SK-N-SH (cell line): ENCODE results near the gene SAP30BP. TPM values are rescaled to one million over a fixed set of nuclear protein-coding genes. Genes with fewer than 3 reads are reported as not detected.

ENCODE experiments used
- CTCF ChIA-PET: fragments of 300-600, 350-600 bp; formaldehyde crosslinking; extraction: SDS; loops from one replicate; lab custom pipeline; 2021; lab: Yijun Ruan, JAX
- POLR2A ChIA-PET: fragments of 350-600 bp; sonication (Branson Sonifier 250); formaldehyde crosslinking; extraction: SDS; loops from one replicate; lab custom pipeline; 2020; ENCODE audit warnings: antibody characterized with exemption, inconsistent platforms; lab: Yijun Ruan, JAX
- DNase-seq: peaks from one replicate; pipeline ENCODE4 v3.0.0; 2012
- H2AFZ ChIP-seq: fragments of 200-600 bp; sonication (generic); 2 replicates; pipeline ENCODE4 v1.8.1; 2016; ENCODE audit warnings: antibody characterized with exemption, mild to moderate bottlenecking, low read depth
- H3F3A ChIP-seq: fragments of 200-600 bp; sonication (generic); replicated peaks from 2 replicates; pipeline ENCODE3; 2016; ENCODE audit warnings: antibody characterized with exemption, mild to moderate bottlenecking; ENCODE audit not compliant: insufficient read depth
- H3K27ac ChIP-seq, 2 experiments: fragments of 200-500 bp in 1 of 2; fragments of 200-600 bp in 1 of 2; sonication (Bioruptor generic) in 1 of 2; sonication (generic), shearing (Covaris generic) in 1 of 2; 2 replicates each; pipeline versions ENCODE4 v1.5.1 to v1.6.1; 2014 to 2016; ENCODE audit warnings: low read depth in 2 of 2, inconsistent platforms in 1 of 2, low read length in 1 of 2, mild to moderate bottlenecking in 1 of 2, mixed read lengths in 1 of 2
- H3K27me3 ChIP-seq: fragments of 200-600 bp; sonication (generic), shearing (Covaris generic); 2 replicates; pipeline ENCODE4 v1.6.1; 2016; ENCODE audit warnings: mixed run types; ENCODE audit not compliant: insufficient read depth
- H3K36me3 ChIP-seq, 2 experiments: fragments of 200-500 bp in 1 of 2; fragments of 200-600 bp in 1 of 2; sonication (Bioruptor generic) in 1 of 2; sonication (generic) in 1 of 2; replicated peaks in 1 of 2; 2 replicates each; pipeline versions ENCODE3 to v1.5.1; 2014 to 2016; ENCODE audit warnings: low read length in 1 of 2, mild to moderate bottlenecking in 1 of 2; ENCODE audit not compliant: insufficient read depth in 2 of 2, control insufficient read depth in 1 of 2
- H3K4me1 ChIP-seq, 2 experiments: fragments of 200-500 bp in 1 of 2; fragments of 200-600 bp in 1 of 2; sonication (Bioruptor generic) in 1 of 2; sonication (generic), shearing (Covaris generic) in 1 of 2; 2 replicates each; pipeline versions ENCODE4 v1.5.1 to v1.6.1; 2014 to 2016; ENCODE audit warnings: low read depth in 1 of 2, low read length in 1 of 2, mixed run types in 1 of 2; ENCODE audit not compliant: insufficient read depth in 2 of 2, control insufficient read depth in 1 of 2
- H3K4me2 ChIP-seq: fragments of 200-600 bp; sonication (generic), shearing (Covaris generic); 2 replicates; pipeline ENCODE4 v1.6.1; 2017; ENCODE audit warnings: mixed run types
- H3K4me3 ChIP-seq, 2 experiments: fragments of 200-500 bp in 1 of 2; fragments of 200-600 bp in 1 of 2; sonication (Bioruptor generic) in 1 of 2; sonication (generic), shearing (Covaris generic) in 1 of 2; 2 replicates each; pipeline versions ENCODE4 v1.5.1 to v1.8.1; 2014 to 2016; ENCODE audit warnings: low read depth in 2 of 2, inconsistent platforms in 1 of 2, low read length in 1 of 2, mild to moderate bottlenecking in 1 of 2, mixed read lengths in 1 of 2, moderate library complexity in 1 of 2
- H3K79me2 ChIP-seq: fragments of 200-600 bp; sonication (generic); 2 replicates; pipeline ENCODE4 v1.8.1; 2017; ENCODE audit warnings: mild to moderate bottlenecking; ENCODE audit not compliant: insufficient read depth
- H3K9ac ChIP-seq: fragments of 200-600 bp; sonication (generic); 2 replicates; pipeline ENCODE4 v1.6.1; 2017; ENCODE audit warnings: mixed run types
- H3K9me2 ChIP-seq: fragments of 200-600 bp; sonication (generic); 2 replicates; pipeline ENCODE4 v1.6.1; 2017; ENCODE audit warnings: mixed run types
- H3K9me3 ChIP-seq: fragments of 200-600 bp; sonication (generic); 2 replicates; pipeline ENCODE4 v1.6.1; 2017; ENCODE audit warnings: mixed run types, mild to moderate bottlenecking, moderate library complexity
- H4K20me1 ChIP-seq: fragments of 200-600 bp; sonication (generic); 2 replicates; pipeline ENCODE4 v1.6.1; 2017; ENCODE audit warnings: mild to moderate bottlenecking, mixed run types; ENCODE audit not compliant: insufficient read depth
- ELF1 ChIP-seq: IDR thresholded peaks from 2 replicates; pipeline ENCODE4 v1.4.0; 2012
- EP300 ChIP-seq, 2 experiments: IDR thresholded peaks; 2 replicates each; pipeline versions ENCODE4 v1.4.0 to v1.6.1; 2012; ENCODE audit warnings: borderline replicate concordance in 1 of 2, low read depth in 1 of 2, low read length in 1 of 2
- FOXJ3 ChIP-seq: sonication (generic); formaldehyde crosslinking; IDR thresholded peaks from 2 replicates; pipeline ENCODE4 v1.5.1; 2020; ENCODE audit warnings: mild to moderate bottlenecking, missing genetic modification reagents
- GABPA ChIP-seq: IDR thresholded peaks from 2 replicates; pipeline ENCODE4 v1.4.0; 2012; ENCODE audit warnings: low read depth, mild to moderate bottlenecking
- JUND ChIP-seq: IDR thresholded peaks from 2 replicates; pipeline ENCODE4 v1.4.0; 2012
- MEF2A ChIP-seq: IDR thresholded peaks from 2 replicates; pipeline ENCODE4 v1.4.0; 2012; ENCODE audit warnings: low read depth, borderline replicate concordance
- MXI1 ChIP-seq: IDR thresholded peaks from 2 replicates; pipeline ENCODE4 v1.6.1; 2012; ENCODE audit warnings: mild to moderate bottlenecking, low read depth, low read length, improper control_type of control experiment
- NFIC ChIP-seq: IDR thresholded peaks from 2 replicates; pipeline ENCODE4 v1.4.0; 2012; ENCODE audit warnings: borderline replicate concordance
- NRF1 ChIP-seq: IDR thresholded peaks from 2 replicates; pipeline ENCODE4 v1.6.1; 2012; ENCODE audit warnings: low read depth, mild to moderate bottlenecking, low read length
- PBX3 ChIP-seq: IDR thresholded peaks from 2 replicates; pipeline ENCODE4; 2012
- RAD21 ChIP-seq: IDR thresholded peaks from 2 replicates; pipeline ENCODE4 v1.6.1; 2012; ENCODE audit warnings: mild to moderate bottlenecking, low read length
- RCOR1 ChIP-seq: fragments of 150-350 bp; IDR thresholded peaks from 2 replicates; pipeline ENCODE4 v1.6.1; 2017; ENCODE audit warnings: antibody characterized with exemption, low read length
- RFX5 ChIP-seq: IDR thresholded peaks from 2 replicates; pipeline ENCODE4 v1.6.1; 2012; ENCODE audit warnings: mild to moderate bottlenecking, improper control_type of control experiment, low read length
- RXRA ChIP-seq: IDR thresholded peaks from 2 replicates; pipeline ENCODE4 v1.4.0; 2012; ENCODE audit warnings: low read depth, mild to moderate bottlenecking, borderline replicate concordance
- SMC3 ChIP-seq: IDR thresholded peaks from 2 replicates; pipeline ENCODE4 v1.6.1; 2012; ENCODE audit warnings: low read depth, low read length, improper control_type of control experiment
- TCF12 ChIP-seq: IDR thresholded peaks from 2 replicates; pipeline ENCODE4 v1.4.0; 2012
- TEAD4 ChIP-seq: IDR thresholded peaks from 2 replicates; pipeline ENCODE4 v1.4.0; 2012; ENCODE audit warnings: mild to moderate bottlenecking, borderline replicate concordance; ENCODE audit not compliant: insufficient read depth
- USF2 ChIP-seq: fragments of 150-350 bp; IDR thresholded peaks from 2 replicates; pipeline ENCODE4 v1.6.1; 2017; ENCODE audit warnings: antibody characterized with exemption, low read length, low read depth, borderline replicate concordance
- WGBS: methylation state at CpG from one replicate; pipeline ENCODE4 v1.1.6; 2017; ENCODE audit warnings: low lambda C conversion rate; 5-methylcytosine and 5-hydroxymethylcytosine counted together
- polyA plus RNA-seq, 3 experiments: library from polyadenylated mRNA; depleted of rRNA; stranded (reverse); fragments of >200 nt; gene quantifications; 2 replicates each; pipeline ENCODE4 v1.2.3, GENCODE V29; 2012
- TF ChIP-seq, protein P1 (sequence below): IDR thresholded peaks from 2 replicates; pipeline ENCODE4 v1.4.0; 2012; ENCODE audit warnings: low read depth
- TF ChIP-seq, protein P2 (sequence below): IDR thresholded peaks from 2 replicates; pipeline ENCODE4 v1.4.0; 2012; ENCODE audit warnings: low read depth, borderline replicate concordance

Gene SAP30BP
- polyA plus RNA-seq, 1 of the 3 experiments (the other 2 are of a cell fraction): 158 TPM

DNA sequence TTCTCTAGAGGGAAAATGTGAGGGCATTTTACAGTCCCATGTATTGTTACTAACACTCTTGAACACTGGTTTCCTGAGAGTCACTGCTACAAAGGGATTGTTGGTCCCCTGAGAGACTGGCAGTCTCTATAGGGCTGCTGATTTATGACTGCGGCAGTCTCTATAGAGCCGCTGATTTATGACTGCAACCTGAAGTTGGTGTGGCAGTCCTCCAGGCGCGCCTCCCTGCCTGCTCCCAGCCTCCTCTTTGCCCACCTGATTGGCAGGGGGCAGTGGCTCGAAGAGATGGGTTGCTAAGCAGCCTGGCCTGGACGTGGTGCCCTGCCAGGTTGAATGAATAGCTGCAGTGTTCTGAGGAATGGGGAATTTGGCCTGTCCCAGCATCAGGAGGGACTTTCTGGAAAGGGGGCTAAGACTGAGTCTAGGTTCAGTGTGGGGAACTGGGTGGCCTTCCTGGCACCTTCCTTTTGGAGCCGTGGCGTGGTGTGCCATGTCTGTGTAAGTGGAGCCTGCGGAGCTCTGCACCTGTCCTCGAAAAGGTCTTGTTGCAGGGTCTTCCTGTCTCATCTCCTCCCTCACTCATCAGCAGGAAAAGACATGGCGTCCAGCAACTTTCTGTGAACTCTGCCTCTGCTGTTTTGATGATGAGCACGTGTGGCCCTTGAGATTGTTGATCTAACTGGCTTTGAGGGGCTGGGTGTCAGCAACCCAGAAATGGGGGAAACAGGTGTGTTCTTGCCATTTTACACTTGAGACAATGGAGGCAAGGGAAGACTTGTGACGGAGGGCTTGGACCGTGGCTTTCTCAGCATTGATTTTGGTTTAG lies 24.9 kb downstream of the SAP30BP start:
- Histone ChIP-seq H3K79me2 (peaks cover 83% of the 10 kb centered on the region), H3K27me3 (no peaks in the 10 kb centered on the region), H3K27ac (peak overlapping the region; percentile 91 to 99), H3K9me3 (no peaks in the 10 kb centered on the region), H3K4me1 (peaks cover 45 to 68% of the 10 kb centered on the region in 2 experiments; a peak in 3 of 4 replicates), H3K4me2 (peak overlapping the region; percentile 73), H3F3A (peaks cover 57% of the 10 kb centered on the region), H3K9ac (peak overlapping the region; percentile 52; the same call in 1 of the 2 replicates), H4K20me1 (no peaks in the 10 kb centered on the region), H2AFZ (no peak overlapping the region), H3K4me3 (no peak overlapping the region), H3K9me2 (no peaks in the 10 kb centered on the region), H3K36me3 (peaks cover 27% of the 10 kb centered on the region in 2 experiments)
- TF ChIP-seq RCOR1: no peak
- TF ChIP-seq TCF12: no peak
- TF ChIP-seq RFX5: no peak
- TF ChIP-seq TEAD4: no peak
- TF ChIP-seq SMC3: no peak
- TF ChIP-seq USF2: no peak
- no peak for TF ChIP-seq JUND
- no peak for TF ChIP-seq GABPA
- TF ChIP-seq MXI1: no peak
- no peak for TF ChIP-seq FOXJ3 (CRISPR knock-in tag)
- TF ChIP-seq NFIC: no peak
- no peak for TF ChIP-seq RAD21
- TF ChIP-seq, protein P1, sequence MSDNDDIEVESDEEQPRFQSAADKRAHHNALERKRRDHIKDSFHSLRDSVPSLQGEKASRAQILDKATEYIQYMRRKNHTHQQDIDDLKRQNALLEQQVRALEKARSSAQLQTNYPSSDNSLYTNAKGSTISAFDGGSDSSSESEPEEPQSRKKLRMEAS: no peak
- TF ChIP-seq RXRA: no peak
- TF ChIP-seq MEF2A: no peak
- TF ChIP-seq PBX3: no peak; the same call in 1 of the 2 replicates
- TF ChIP-seq EP300 (IDR thresholded peaks at IDR 0.05; ENCODE audit: borderline replicate concordance in 1 of 2, low read depth in 1 of 2, low read length in 1 of 2): no peak
- TF ChIP-seq NRF1: no peak
- TF ChIP-seq ELF1: no peak
- TF ChIP-seq, protein P2, sequence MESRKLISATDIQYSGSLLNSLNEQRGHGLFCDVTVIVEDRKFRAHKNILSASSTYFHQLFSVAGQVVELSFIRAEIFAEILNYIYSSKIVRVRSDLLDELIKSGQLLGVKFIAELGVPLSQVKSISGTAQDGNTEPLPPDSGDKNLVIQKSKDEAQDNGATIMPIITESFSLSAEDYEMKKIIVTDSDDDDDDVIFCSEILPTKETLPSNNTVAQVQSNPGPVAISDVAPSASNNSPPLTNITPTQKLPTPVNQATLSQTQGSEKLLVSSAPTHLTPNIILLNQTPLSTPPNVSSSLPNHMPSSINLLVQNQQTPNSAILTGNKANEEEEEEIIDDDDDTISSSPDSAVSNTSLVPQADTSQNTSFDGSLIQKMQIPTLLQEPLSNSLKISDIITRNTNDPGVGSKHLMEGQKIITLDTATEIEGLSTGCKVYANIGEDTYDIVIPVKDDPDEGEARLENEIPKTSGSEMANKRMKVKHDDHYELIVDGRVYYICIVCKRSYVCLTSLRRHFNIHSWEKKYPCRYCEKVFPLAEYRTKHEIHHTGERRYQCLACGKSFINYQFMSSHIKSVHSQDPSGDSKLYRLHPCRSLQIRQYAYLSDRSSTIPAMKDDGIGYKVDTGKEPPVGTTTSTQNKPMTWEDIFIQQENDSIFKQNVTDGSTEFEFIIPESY: no peak
- POLR2A ChIA-PET: interaction anchor here (1.6 kb wide), 1 partner anchor 9 kb away, joined by 3 read pairs; no protein-coding TSS in a partner anchor
- WGBS: 94% methylated on average over 14 of the region's 14 CpGs
- CTCF ChIA-PET: interaction anchor here (1.1 to 6.9 kb wide), 10 partner anchors 9 to 90 kb away, joined by 3 to 69 read pairs (median 9); partner anchors contain the start of gene SMIM5
- no peak for DNase-seq
